ENCODE measurements around the gene STK32A. TPM values are rescaled to one million over a fixed set of nuclear protein-coding genes. Genes with fewer than 3 reads are reported as not detected.
"Not testable (repeated sequence)": the region's sequence is repeated elsewhere in the genome, so short reads cannot be mapped to it uniquely, and the experiment has no call there.

Gene STK32A
- polyA plus RNA-seq, 2 of the 4 experiments (the other 2 are of a cell fraction) = 0.45 to 1.2 TPM

GRCh38 chr5:147240266-147240985 is 5.6 kb downstream of the STK32A start:
- no peak for TF ChIP-seq KDM1A (IDR thresholded peaks at IDR 0.05; ENCODE audit: low read depth)
- ChIA-PET CTCF (interaction anchor here (0.8 to 1.2 kb wide), 4 partner anchors 16 to 130 kb away, joined by 3 to 4 read pairs (median 4); no protein-coding TSS in a partner anchor), POLR2A (no interaction called here)
- Histone ChIP-seq H3K4me1 (no peaks in the 10 kb centered on the region), H3K4me3 (no peak overlapping the region), H3K27ac (no peak overlapping the region), H3K9me3 (no peaks in the 10 kb centered on the region), H3K4me2 (no peak overlapping the region)
- FAIRE-seq = no peak
- DNase-seq (ENCODE audit: low read depth in 1 of 2, low spot score in 1 of 2) = no peak
- WGBS (ENCODE audit: missing lambda C conversion rate) = 51% methylated on average over 4 of the region's 4 CpGs
- no peak for ATAC-seq

- H3K4me1 ChIP-seq; DNase-seq (ENCODE audit: low read depth in 1 of 2, low spot score in 1 of 2); FAIRE-seq; H3K4me2 ChIP-seq; H3K4me3 ChIP-seq; ATAC-seq; POLR2A ChIA-PET; H3K27ac ChIP-seq; H3K9me3 ChIP-seq: not testable (repeated sequence)
- CTCF ChIA-PET = interaction anchor here (1.1 kb wide), 1 partner anchor 19 kb away, joined by 3 read pairs; no protein-coding TSS in a partner anchor
- 54% methylated on average over 6 of the region's 6 CpGs for WGBS (ENCODE audit: missing lambda C conversion rate)
These were observed 8.4 kb downstream of the STK32A start for GRCh38 chr5:147243238-147243637.

- H3K4me1 ChIP-seq = no peaks in the 10 kb centered on the region
- no peaks in the 10 kb centered on the region for H3K9me3 ChIP-seq
- H3K4me3 ChIP-seq = no peak overlapping the region
- no peak overlapping the region for H3K27ac ChIP-seq
- ChIA-PET CTCF (no interaction called here), POLR2A (no interaction called here)
- DNase-seq (ENCODE audit: low read depth in 1 of 2, low spot score in 1 of 2) = no peak
- no peak overlapping the region for H3K4me2 ChIP-seq
- no peak for ATAC-seq
- FAIRE-seq = no peak
- TF ChIP-seq EP300 (IDR thresholded peaks at IDR 0.05) (no peak), CHD2 (IDR thresholded peaks at IDR 0.05; ENCODE audit: low read length, partially characterized antibody) (no peak), BCL3 (IDR thresholded peaks at IDR 0.05) (no peak), ZFP36 (IDR thresholded peaks at IDR 0.05; ENCODE audit: borderline replicate concordance, partially characterized antibody) (no peak), ZC3H11A (IDR thresholded peaks at IDR 0.05) (no peak), NFE2L2 (conservative IDR thresholded peaks at IDR 0.05; ENCODE audit: low read length) (no peak), EHMT2 (IDR thresholded peaks at IDR 0.05; ENCODE audit: low read depth) (no peak), POLR2AphosphoS2 (conservative IDR thresholded peaks at IDR 0.05; ENCODE audit: low read length) (no peak), MAFK (IDR thresholded peaks at IDR 0.05; ENCODE audit: partially characterized antibody) (no peak), RAD21 (conservative IDR thresholded peaks at IDR 0.05 in 1 of 2, IDR thresholded peaks at IDR 0.05 in 1 of 2) (no peak), HES2 (IDR thresholded peaks at IDR 0.05) (no peak), JUNB (IDR thresholded peaks at IDR 0.05) (no peak), EHF (CRISPR knock-in tag; IDR thresholded peaks at IDR 0.05) (no peak), ZNF302 (CRISPR knock-in tag; IDR thresholded peaks at IDR 0.05) (no peak), MAZ (IDR thresholded peaks at IDR 0.05; ENCODE audit: borderline replicate concordance, low read depth, low read length) (no peak), ESRRA (IDR thresholded peaks at IDR 0.05; ENCODE audit: borderline replicate concordance, low read length) (no peak)
- 15% methylated on average over 3 of the region's 3 CpGs for WGBS (ENCODE audit: missing lambda C conversion rate)
These were observed 10.7 kb downstream of the STK32A start for GRCh38 chr5:147245381-147246165.

GRCh38 chr5:147248561-147248960 is 13.7 kb downstream of the STK32A start:
- no peak for FAIRE-seq
- 36% methylated on average over 2 of the region's 2 CpGs for WGBS (ENCODE audit: missing lambda C conversion rate)
- H3K9me3 ChIP-seq = no peaks in the 10 kb centered on the region
- POLR2A ChIA-PET = no interaction called here
- no peak for ATAC-seq
- H3K27ac ChIP-seq = no peak overlapping the region
- CTCF ChIA-PET = interaction anchor here (0.7 to 0.9 kb wide), 2 partner anchors 97 to 715 kb away, joined by 3 read pairs; no protein-coding TSS in a partner anchor
- no peak overlapping the region for H3K4me2 ChIP-seq
- H3K4me3 ChIP-seq = no peak overlapping the region
- no peak for DNase-seq (ENCODE audit: low read depth in 1 of 2, low spot score in 1 of 2)
- no peaks in the 10 kb centered on the region for H3K4me1 ChIP-seq
- peak; percentile 33 for TF ChIP-seq MAFK (IDR thresholded peaks at IDR 0.05; ENCODE audit: partially characterized antibody)
- TF ChIP-seq ZC3H11A (IDR thresholded peaks at IDR 0.05) = no peak

Measured in A549 (cell line).